NCI-H2196 treated with DMSO at 0.1 percent for 48 hours (cell line): ENCODE data around the gene SMAD6.

ENCODE experiments used
- DNase-seq: peaks from one replicate; lab custom pipeline; 2025; ENCODE audit not compliant: unreplicated experiment; lab: John Stamatoyannopoulos, UW

SMAD6 gene

GRCh38 chr15:66702035-66702786 is at the start of gene SMAD6:
SMAD6 (plus strand) TSS chr15:66702236; CDS start chr15:66703259, 1,023 bp downstream.
- DNase-seq: peak; percentile 71

- DNase-seq: no peak
These were observed 49.2 kb upstream of the SMAD6 start for GRCh38 chr15:66652806-66653205.

- DNase-seq: no peak
These were observed 48.6 kb upstream of the SMAD6 start for GRCh38 chr15:66653398-66653797.

- no peak for DNase-seq
These were observed 48.2 kb upstream of the SMAD6 start for GRCh38 chr15:66653852-66654251.

GRCh38 chr15:66654361-66654738 is 47.7 kb upstream of the SMAD6 start:
- no peak for DNase-seq

- DNase-seq: no peak
These were observed 47.2 kb upstream of the SMAD6 start for GRCh38 chr15:66654739-66655375.

- DNase-seq: no peak
These were observed 46.5 kb upstream of the SMAD6 start for GRCh38 chr15:66655511-66655910.

- no peak for DNase-seq
These were observed 46.0 kb upstream of the SMAD6 start for GRCh38 chr15:66655997-66656396.

- no peak for DNase-seq
These were observed 44.6 kb upstream of the SMAD6 start for GRCh38 chr15:66657185-66658020.

GRCh38 chr15:66658044-66658443 is 44.0 kb upstream of the SMAD6 start:
- no peak for DNase-seq

GRCh38 chr15:66658855-66659254 is 43.2 kb upstream of the SMAD6 start:
- DNase-seq: no peak

GRCh38 chr15:66659384-66659783 is 42.7 kb upstream of the SMAD6 start:
- DNase-seq: no peak

GRCh38 chr15:66661432-66662096 is 40.5 kb upstream of the SMAD6 start:
- no peak for DNase-seq

GRCh38 chr15:66662522-66662921 is 39.5 kb upstream of the SMAD6 start:
- no peak for DNase-seq

- no peak for DNase-seq
These were observed 38.4 kb upstream of the SMAD6 start for GRCh38 chr15:66663664-66664063.

- DNase-seq: no peak
These were observed 31.9 kb upstream of the SMAD6 start for GRCh38 chr15:66670175-66670574.

- DNase-seq: peak; percentile 47
These were observed 31.1 kb upstream of the SMAD6 start for GRCh38 chr15:66670762-66671580.

- DNase-seq: no peak
These were observed 29.2 kb upstream of the SMAD6 start for GRCh38 chr15:66672867-66673266.

GRCh38 chr15:66673410-66674322 is 28.4 kb upstream of the SMAD6 start:
- no peak for DNase-seq
